NK-92 (cell line): ENCODE results near the gene TTYH2.

Experiments used
- DNase-seq: peaks from one replicate; lab custom pipeline; 2025; ENCODE audit not compliant: unreplicated experiment; lab: John Stamatoyannopoulos, UW

TTYH2 gene

GRCh38 chr17:74213861-74214391, 555 bp downstream of the TTYH2 start:
- no peak for DNase-seq

GRCh38 chr17:74214484-74215341, 1.3 kb downstream of the TTYH2 start:
- DNase-seq = no peak

GRCh38 chr17:74215342-74215727, 2.0 kb downstream of the TTYH2 start:
- DNase-seq = no peak

- no peak for DNase-seq
These were observed 3.1 kb downstream of the TTYH2 start for GRCh38 chr17:74216505-74216904.

- DNase-seq = no peak
These were observed 3.8 kb downstream of the TTYH2 start for GRCh38 chr17:74217037-74217730.

GRCh38 chr17:74217888-74218287, 4.5 kb downstream of the TTYH2 start:
- no peak for DNase-seq

GRCh38 chr17:74218436-74218835, 5.1 kb downstream of the TTYH2 start:
- no peak for DNase-seq

- DNase-seq = no peak
These were observed 6.3 kb downstream of the TTYH2 start for GRCh38 chr17:74219576-74220133.

- DNase-seq = no peak
These were observed 6.8 kb downstream of the TTYH2 start for GRCh38 chr17:74220219-74220618.

GRCh38 chr17:74220946-74221818, 7.8 kb downstream of the TTYH2 start:
- no peak for DNase-seq

- DNase-seq = no peak
These were observed 9.0 kb downstream of the TTYH2 start for GRCh38 chr17:74222399-74222798.

GRCh38 chr17:74223901-74224300, 10.5 kb downstream of the TTYH2 start:
- DNase-seq = no peak

GRCh38 chr17:74224959-74225725, 11.8 kb downstream of the TTYH2 start:
- DNase-seq = no peak

- DNase-seq = no peak
These were observed 12.9 kb downstream of the TTYH2 start for GRCh38 chr17:74226252-74226651.

GRCh38 chr17:74227271-74228080, 14.1 kb downstream of the TTYH2 start:
- no peak for DNase-seq

GRCh38 chr17:74228306-74228978, 15.1 kb downstream of the TTYH2 start:
- DNase-seq = no peak

- DNase-seq = no peak
These were observed 17.5 kb downstream of the TTYH2 start for GRCh38 chr17:74230896-74231295.
